CD1c-positive myeloid dendritic cell (primary cell): ENCODE measurements around the gene CRYBB2.
"Not testable (repeated sequence)": the region's sequence is repeated elsewhere in the genome, so short reads cannot be mapped to it uniquely, and the experiment has no call there.

Source experiments
- DNase-seq: peaks from one replicate; pipeline ENCODE4 v3.0.0-alpha.2; 2016; ENCODE audit errors: extremely low spot score

The CRYBB2 gene, protein sequence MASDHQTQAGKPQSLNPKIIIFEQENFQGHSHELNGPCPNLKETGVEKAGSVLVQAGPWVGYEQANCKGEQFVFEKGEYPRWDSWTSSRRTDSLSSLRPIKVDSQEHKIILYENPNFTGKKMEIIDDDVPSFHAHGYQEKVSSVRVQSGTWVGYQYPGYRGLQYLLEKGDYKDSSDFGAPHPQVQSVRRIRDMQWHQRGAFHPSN

DNA sequence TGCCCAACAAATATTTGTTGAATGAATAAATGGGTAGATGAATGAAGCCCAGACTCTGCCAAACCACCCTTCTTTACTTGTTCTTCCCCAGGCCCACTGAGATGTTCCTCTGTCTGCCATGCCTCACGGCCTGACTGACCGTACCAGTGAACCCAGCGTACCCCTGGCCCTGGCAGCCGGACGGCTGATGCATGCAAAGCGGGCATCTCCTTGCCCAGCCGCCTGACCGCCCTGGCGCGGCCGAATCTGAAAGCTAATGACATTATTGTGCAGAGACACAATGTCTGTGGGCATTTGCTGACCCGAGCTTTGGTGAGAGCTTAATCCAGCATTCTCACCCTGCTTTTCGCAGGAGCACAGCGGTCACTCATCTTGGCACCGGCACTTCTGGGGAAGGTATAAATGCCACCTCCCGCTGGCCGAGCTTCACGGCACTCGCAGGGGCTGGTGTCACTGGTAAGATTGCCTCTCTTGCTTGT lies at the start of gene CRYBB2:
Gene CRYBB2 (plus strand): TSS at position 429 of the 479 bp plus-strand sequence. CDS start 1,791 bp downstream, outside the sequence.
- no peak for DNase-seq

DNA sequence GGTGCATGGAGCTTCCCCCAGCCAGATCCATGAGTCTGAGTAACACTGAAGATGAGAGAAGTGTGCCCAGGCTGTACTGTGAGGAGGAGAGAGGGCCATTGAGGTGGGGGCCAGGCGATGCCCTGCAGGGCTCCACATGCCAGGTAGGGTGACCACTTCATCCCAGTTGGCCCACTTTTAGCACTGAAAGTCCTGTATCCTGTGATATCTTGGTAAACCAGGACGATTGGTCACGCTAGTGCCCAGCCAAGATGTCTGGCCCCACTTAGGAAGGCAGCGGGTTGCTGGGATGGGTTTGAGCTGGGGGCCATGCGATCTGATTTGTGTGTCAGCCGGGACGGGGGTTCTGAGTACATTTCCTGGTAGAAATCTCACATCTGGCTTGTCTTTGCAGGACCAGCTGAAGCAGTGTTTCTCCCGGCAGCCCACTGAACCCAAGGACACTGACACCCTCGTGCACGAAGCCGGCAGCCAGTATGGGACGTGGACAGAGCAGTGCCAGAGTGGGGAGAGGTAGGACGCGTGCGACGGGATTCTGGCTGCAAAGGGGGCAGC lies 48.9 kb upstream of the CRYBB2 start:
- no peak for DNase-seq

DNA sequence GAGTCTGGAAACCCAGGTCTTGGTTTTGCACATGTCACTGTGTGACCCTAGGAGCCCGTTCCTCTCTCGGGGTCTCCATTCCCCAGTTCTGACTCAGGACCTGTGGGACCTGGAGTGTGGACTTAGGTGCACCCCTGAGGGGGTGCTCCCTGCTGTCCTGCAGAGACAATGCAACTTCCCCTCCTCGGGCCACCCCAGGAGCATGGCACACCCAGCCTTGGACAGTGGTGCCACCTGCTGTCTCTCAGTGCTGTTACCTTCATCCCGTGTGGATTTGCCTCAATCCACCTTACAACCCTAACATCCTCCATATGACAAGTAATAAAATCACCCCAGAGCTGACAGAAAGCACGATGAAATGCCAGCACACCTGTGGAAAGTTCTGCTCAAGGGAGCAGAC lies 47.3 kb upstream of the CRYBB2 start:
- DNase-seq = no peak

DNA sequence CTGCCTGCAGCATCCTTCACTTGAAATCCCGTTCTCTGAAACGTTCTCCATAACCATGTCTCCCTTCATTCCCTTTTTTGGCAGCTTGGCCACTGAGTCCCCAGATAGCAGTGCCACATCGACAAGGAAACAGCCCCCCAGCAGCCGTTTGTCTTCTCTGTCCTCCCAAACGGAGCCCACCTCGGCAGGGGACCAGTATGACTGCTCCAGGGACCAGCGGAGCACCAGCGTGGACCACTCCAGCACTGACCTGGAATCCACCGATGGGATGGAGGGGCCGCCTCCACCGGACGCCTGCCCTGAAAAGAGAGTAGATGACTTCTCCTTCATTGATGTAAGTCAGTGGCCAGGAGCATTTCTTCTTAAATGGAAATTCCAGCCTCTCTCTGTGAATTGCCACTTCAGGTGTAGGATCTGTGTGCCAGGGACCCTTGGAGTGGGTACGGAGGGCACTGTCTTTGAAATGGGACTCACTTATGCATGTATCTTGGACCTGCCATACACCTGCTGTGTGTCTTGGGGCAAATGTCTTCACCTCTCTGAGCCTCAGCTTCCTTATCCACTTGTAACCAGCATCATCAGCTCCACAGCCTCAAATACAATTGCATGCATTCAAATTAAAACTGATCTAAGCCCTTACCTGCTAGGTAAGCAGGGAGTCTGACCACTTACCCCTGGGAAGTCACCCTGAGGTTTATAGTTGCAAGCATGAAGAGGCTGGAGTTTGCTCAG lies 45.1 kb upstream of the CRYBB2 start:
- no peak for DNase-seq

DNA sequence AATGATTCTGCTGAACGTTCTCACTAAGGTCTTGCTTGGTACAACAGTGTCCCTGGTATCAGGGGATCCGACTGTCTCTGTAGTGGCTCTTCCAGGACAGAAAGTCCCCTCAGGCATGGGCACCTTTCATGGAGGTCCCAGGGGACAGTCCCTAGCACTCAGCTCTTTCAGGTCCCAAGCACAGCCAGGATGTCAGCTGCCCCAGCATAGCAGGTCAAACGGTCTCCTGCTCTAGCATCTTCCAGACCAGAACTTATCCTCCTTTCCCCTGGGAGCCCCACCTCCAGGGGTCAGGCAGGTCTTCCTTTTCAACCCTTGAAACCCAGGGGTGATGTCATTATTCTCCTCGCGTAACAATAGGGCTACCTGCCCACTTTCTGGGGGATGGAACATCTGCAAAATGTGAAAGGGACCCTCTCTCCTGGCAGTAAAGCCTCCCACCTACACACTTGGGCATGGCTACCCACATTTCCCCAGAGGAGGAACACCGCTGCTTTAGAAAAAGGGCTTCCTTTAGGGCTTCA lies 44.5 kb upstream of the CRYBB2 start:
- DNase-seq = no peak

DNA sequence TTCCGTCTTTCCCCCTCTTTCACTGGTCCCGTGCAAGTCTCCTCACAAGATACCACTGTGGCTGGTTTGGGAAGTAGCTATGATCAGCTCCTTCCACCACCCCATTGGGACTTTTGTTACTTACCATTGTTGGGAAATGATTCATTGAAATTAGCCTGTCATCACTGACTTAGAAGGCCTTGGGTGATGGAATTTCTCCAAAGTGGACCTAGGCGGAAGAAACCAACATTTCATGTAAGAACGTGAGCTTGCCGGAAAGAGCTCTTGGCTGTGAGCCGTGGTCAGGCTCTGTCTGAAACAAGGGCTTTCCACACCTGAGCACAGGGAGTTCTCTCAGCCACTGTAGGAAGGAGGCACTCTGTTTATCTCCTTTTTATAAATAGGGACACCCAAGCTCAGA lies 43.3 kb upstream of the CRYBB2 start:
- DNase-seq = no peak

DNA sequence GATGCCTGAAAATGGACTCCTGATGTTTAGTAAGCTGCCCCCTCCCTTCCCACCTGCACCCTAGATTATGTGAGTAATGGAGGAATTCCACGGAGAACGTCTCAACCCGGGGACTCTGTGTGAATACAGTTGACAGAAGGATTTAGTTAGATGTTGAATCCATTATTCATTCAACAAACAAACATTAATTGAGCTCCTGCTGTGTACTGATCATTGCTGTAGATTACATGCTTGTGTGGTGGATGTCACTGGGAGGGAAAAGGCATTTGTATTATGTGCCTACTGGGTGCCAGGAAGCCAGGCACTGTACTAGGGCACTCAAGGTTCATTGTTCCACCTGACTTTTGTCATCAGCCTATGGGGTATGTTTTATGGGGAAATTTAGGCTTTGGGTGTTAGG lies 42.6 kb upstream of the CRYBB2 start:
- no peak for DNase-seq

DNA sequence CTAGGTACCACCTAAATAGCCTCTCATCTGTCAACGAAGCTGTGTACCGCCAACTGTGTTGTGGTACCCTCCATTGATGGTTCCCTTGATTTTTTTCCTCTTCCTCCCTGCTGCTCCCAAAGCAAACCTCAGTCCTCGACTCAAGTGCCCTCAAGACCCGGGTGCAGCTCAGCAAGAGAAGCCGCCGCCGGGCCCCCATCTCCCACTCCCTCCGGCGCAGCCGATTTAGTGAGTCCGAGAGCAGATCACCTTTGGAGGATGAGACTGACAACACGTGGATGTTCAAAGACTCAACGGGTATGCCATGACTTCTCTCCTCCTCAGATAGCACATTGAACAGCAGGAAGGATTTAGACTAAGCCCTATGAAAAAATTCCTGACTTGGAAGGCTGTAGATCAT lies 42.2 kb upstream of the CRYBB2 start:
- DNase-seq = no peak

DNA sequence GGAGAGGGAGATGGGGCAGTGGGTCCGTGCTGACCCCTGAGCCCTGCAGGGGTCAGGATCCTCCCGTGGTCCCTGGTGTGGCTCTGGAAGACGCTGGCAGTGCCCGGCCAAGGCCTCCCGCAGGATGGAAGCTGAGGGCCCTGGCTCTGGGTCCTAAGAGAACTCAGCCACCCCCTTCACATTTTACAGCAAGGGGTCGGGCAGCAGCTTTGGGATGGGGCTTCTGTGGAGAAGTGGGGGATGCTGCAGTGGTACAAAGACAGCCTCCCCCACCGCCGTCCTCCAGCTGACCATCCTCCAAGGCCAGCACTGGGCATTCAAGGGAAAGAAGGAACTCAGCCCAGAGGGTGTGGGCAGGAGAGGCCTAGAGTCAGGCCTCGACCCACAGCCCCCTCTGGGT lies 41.5 kb upstream of the CRYBB2 start:
- no peak for DNase-seq

DNA sequence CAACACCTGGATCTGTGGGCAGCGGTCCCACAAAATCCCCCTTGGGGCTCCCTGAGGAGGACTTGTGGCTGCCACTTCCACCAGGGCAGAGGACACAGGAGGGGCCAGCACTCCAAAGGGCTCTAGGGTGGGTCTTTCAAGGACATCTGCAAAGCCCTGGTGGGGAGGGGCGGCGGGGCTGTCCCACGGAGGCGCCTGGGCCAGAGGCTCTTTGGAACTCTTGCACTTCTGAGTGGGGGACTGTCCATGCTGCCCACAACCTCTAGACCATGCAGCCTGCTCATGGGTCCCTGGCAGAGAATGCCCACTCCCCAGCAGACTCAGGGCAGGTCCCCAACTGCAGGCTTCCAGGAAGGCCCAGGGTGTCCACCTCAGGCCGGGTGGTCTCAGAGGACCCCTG lies 41.1 kb upstream of the CRYBB2 start:
- not testable (repeated sequence) for DNase-seq

DNA sequence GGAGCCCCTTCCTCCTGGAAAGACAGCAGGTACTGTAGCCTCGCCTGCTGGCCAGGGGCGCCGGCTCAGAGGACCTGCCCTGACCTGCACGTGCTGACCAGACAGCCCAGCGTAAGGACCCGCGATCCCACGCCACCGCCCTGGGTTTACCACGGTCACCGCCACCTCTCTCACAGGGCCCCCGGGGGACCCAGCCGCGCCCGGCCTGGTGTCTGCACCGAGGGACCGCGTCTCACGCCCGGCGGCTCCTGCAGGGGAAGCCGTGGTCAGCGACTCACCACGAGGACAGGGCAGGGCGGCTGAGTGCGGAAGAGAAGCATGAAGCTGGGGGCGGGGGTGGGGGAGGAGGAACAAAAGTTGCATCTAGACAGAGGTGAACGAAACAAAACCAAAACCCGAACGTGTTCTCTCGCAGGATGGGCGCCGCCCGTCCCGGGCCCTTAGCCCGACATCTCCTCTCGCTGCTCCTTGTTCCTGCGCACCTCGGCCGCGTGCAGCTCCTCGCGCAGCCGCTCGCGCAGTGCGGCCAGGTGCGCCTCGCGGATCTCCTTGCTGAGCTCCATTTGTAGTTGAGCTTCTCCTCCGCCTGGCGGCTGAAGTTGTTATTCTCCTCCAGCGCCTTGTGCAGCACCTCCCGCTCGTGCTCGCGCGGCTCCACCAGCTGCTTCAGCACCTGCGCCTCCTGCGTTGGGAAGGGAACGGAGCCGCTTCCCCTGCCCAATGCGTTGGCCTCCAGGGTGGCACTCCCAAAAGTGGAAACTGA lies 40.4 kb upstream of the CRYBB2 start:
- DNase-seq = not testable (repeated sequence)

DNA sequence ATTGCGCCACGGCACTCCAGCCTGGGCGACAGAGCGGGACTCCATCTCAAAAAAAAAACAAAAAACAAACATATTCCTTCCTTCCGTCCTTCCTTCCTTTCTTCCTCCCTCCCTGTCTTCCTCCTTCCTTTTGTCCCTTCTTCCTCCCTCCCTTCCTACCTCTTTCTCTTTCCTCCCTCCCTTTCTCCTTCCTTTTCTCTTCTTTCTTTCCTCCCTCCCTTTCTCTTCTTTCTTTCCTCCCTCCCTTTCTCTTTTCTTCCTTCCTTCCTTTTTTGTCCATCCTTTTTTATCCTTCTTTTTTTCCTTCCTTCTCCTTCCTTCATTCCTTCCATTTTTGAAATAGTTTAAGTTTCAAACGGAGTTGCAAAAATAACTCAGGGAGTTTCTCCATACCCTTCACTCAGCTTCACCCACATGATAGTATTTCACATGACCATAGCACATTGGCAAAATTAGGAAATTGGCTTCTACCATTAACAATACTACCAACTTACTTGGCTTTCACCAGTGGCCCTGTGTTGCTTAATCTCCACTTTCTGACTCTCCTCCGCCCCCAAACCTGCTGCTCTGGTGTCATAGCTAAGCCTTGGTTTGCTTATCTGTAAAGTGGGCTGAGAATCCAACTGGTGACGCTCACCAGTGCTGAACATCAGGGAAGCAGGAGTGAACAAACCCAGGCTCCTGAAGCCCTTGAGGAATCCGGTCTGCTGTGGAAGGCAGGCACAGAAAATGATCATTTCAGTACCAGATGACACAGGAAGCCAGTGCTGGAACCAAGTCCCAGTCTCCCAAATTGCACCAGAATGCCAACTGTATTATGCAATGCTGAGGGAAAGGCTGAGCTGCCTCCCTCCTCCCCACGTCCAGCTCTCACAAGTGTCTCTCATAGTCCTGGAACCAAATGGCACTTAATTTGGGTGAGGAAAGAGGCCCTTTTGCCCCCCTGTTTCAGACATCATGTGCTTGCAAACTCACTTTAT lies 37.0 kb upstream of the CRYBB2 start:
- DNase-seq = no peak

DNA sequence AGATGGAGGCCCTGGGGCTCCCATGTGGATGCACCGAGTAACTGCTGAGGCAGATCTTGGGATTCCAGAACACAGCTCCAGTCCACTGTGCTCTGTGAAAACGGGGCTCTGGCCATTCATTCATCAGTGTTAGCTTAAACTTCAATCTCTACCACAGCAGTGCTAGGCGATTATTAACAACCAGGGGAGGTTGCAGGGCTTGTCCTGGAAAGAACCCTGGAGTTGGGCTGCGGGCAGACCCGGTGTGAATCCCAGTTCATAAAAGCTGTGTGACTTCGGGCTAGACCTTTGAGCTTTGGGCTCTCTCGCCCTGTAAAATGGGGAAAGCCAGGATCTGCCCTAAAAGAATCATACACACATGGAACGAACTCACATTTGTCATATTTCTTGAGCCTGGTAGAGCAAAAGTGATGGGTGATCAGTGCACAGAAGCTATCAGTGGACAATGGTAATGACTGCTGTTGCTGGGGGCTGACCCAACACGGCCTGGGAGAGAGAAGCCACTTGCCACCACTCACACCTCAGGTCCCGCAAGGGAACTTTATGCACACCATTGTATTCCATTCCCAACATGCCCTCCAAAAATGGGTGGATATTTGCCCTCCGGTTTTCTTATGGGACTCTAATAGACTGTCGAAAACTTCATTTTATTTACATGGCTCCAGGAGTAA lies 35.4 kb upstream of the CRYBB2 start:
- DNase-seq = no peak

DNA sequence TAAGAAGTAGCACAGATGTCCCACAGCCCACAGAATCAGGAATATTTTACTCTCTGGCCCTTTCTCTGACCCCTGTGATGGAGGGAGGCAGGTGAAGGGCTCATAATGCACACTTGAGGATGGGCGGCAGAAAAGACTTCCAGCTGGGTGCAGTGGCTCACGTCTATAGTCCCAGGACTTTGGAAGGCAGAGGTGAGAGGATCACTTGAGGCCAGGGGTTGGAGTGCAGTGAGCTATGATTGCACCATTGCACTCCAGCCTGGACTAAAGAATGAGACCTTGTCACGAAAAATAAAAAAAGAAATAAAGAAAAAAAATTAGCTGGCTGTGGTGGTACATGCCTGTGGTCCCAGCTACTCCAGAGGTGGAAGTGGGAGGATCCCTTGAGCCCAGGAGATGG lies 33.3 kb upstream of the CRYBB2 start:
- DNase-seq = no peak

DNA sequence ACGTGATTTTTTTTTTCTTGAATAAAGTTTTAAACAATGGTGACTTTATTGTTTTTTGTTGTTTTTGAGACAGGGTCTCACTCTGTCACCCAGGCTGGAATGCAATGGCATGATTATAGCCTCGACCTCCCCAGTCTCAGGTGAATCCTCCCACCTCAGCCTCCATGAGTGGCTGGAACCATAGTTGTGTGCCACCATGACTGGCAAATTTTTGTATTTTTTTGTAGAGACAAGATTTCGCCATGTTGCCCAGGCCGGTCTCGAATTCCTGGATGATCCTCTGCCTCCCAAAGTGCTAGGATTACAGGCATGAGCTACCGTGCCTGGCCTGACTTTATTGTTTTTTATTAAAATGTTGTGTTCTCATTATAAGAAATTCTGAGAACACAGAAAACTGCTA lies 32.0 kb upstream of the CRYBB2 start:
- no peak for DNase-seq

DNA sequence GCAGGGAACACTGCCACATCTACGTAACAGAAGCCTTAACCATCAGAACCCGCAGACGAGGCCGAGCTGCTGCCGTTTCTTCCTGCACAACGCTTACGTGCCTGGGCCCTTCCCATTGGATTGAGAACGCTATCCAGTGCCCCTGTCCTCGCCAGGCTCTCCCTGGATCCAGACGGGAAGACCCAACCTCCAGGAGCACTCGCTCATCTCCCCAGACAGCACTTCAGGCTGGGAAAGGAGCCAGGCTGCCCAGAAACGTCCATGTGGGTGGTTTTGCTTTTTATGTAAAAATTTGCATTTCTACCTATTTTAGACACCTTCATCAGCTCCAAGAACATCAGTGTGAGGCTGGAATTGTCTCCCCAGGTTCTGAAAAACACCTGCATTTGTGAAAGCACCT lies 27.0 kb upstream of the CRYBB2 start:
- no peak for DNase-seq

DNA sequence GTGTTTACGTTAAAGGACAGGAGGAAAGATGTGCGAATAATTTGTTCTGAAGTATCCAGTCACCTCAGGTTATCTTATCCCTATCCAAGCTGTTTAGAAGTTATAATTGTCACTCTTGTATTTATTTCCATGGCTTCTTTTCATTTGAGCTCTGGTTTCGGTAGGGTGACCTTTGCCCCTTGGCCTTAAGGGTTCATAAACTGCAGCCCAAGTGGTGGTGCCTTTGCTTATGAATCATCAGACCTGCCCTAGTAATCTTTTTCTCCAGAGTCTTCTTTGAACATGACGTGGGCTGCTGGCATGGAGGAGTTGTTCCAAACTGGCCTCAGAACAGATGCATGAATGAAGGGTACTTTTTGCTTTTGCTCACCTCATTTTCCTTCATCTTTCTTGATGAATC lies 26.3 kb upstream of the CRYBB2 start:
- no peak for DNase-seq

DNA sequence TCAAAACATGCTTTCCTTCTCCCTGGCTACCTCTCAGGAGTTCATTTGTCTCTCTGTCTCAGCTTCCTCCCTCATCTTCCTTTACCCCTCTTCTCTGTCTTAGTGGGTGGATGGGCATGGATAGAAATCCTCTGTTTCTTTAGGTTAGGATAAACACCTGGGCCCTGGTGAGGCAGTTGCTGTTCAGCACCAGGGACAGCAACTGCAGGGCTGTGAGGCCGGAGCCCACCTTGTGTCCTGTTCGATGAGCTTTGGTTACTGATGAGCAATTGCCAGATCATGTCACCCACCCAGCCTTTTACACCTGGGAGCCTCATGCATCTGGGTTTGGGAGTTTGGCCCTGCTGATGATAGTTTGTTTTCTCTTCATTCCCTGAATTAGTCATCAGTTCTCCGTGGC lies 25.9 kb upstream of the CRYBB2 start:
- no peak for DNase-seq

DNA sequence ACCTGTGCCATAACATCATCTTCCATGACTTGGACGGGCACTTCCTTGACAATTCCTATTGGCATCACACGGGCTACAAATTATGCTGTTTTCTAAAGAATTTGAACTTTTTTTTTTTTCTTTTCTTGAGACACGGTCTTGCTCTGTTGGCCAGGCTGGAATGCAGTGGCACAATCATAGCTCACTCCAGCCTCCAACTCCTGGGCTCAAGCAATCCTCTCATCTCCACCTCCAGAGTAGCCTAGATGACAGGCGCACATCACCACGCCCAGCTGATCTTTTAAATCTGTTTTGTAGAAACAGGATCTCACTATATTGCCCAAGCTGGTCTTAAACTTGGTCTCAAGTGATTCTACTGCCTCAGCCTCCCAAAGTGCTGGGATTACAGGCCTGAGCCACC lies 23.1 kb upstream of the CRYBB2 start:
- DNase-seq = no peak

DNA sequence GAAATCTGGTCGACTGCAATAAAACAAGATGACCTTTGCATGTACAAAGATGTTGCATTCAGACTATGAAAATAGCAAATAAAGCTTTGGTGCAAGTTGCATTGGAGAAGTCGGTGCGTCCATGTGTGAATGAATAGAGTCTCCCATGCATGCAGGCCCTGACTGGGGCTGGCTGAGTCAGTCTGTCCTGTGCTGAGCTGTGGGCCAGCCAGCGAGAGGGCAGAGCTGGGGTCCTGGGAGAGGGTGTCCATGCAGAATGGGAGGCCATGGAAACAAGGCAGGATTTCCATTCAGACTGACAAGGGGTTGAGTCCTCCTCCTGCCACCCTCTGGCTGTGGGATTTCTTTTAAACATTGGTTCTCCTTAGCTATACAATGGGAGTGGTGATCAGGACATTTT lies 22.1 kb upstream of the CRYBB2 start:
- DNase-seq = no peak
